H1 (cell line): Measurements from ENCODE around the gene ENDOV. TPM values are rescaled to one million over a fixed set of nuclear protein-coding genes. Genes with fewer than 3 reads are reported as not detected.

Source experiments
- CTBP2 ChIP-seq: IDR thresholded peaks from 2 replicates; pipeline ENCODE4 v1.7.0; 2011; ENCODE audit warnings: borderline replicate concordance, mild to moderate bottlenecking, moderate library complexity, mixed read lengths, low read length; ENCODE audit not compliant: insufficient read depth, insufficient read length
- RXRA ChIP-seq: IDR thresholded peaks from 2 replicates; pipeline ENCODE4 v1.6.1; 2011; ENCODE audit warnings: low read depth, mild to moderate bottlenecking, low read length, moderate library complexity; ENCODE audit not compliant: insufficient read depth
- SRF ChIP-seq: IDR thresholded peaks from 2 replicates; pipeline ENCODE4 v1.6.1; 2011; ENCODE audit warnings: mild to moderate bottlenecking, low read depth, low read length, moderate library complexity
- polyA plus RNA-seq, 7 experiments: library from polyadenylated mRNA; depleted of rRNA in 3 of 7; stranded (reverse) in 5 of 7; unstranded in 2 of 7; fragments of >200 nt in 5 of 7; fragments of 200-250 nt in 2 of 7; gene quantifications; 1 replicate in 5 of 7; 2 replicates in 1 of 7; 4 replicates in 1 of 7; pipeline versions ENCODE4 v1.2.1 to v1.2.3, GENCODE V29; 2011 to 2013; ENCODE audit warnings: missing spikeins in 2 of 7, mixed read lengths in 2 of 7
- total RNA-seq: library from RNA; stranded (reverse); fragmentation: NEBNext Ultra II Directional; extraction: Animal tissue kit (Norgen Biotek cat#: 25700); gene quantifications from 2 replicates; pipeline ENCODE4 v1.2.1, GENCODE V29; 2021

Gene ENDOV
- total and polyA plus RNA-seq, 2 of the 8 experiments (the other 6 are each of a cell fraction or from before 2014, with no cell fraction given) = 10.6 to 13.3 TPM

GRCh38 chr17:80437532-80437931, 22.6 kb downstream of the ENDOV start (continued):
- TF ChIP-seq CTBP2 = no peak
- TF ChIP-seq RXRA = no peak
- no peak for TF ChIP-seq SRF
